ENCODE measurements around the gene BUB1B.

DNA sequence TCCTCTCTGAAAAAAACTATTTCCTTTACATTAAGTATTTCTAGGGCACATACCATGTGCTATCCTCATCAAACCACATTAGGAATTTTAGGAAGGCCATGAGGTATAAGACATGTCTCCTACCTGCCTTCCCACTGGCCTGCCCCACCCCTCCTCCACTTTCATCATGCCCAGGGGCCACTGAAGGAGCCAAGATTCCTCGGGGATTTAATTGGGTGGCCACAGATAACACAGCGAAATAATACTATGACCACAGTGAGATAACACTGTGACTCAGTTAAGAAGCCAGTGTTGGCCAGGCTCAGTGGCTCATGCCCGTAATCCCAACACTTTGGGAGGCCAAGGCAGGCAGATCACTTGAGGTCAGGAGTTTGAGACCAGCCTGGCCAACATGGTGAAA is 42.4 kb upstream of the BUB1B start:
- TF ChIP-seq CTCF (IDR thresholded peaks at IDR 0.05; ENCODE audit: low read depth, low read length, poor library complexity, severe bottlenecking): no peak
- no peak for TF ChIP-seq EZH2phosphoT487 (IDR thresholded peaks at IDR 0.05; ENCODE audit: borderline replicate concordance, low read length)

All from DOHH2 (cell line).